Mesendoderm (in vitro differentiated cells): ENCODE measurements around the gene NEK5.
"Not testable (repeated sequence)": the region's sequence is repeated elsewhere in the genome, so short reads cannot be mapped to it uniquely, and the experiment has no call there.

ENCODE experiments used
- DNase-seq: peaks from one replicate; pipeline ENCODE4 v3.0.0; 2013
- H2AK5ac ChIP-seq: 2 replicates; pipeline ENCODE4 v1.6.1; 2013; ENCODE audit warnings: low read length, inconsistent platforms
- H2BK120ac ChIP-seq: 2 replicates; pipeline ENCODE4 v1.6.1; 2013; ENCODE audit warnings: low read depth, mild to moderate bottlenecking, low read length, moderate library complexity, mixed read lengths
- H2BK15ac ChIP-seq: replicated peaks from 2 replicates; pipeline ENCODE4 v1.6.1; 2013; ENCODE audit warnings: low read depth, mild to moderate bottlenecking, moderate library complexity
- H2BK5ac ChIP-seq: 2 replicates; pipeline ENCODE4 v1.6.1; 2013; ENCODE audit warnings: low read length, inconsistent platforms
- H3K18ac ChIP-seq: 2 replicates; pipeline ENCODE4 v1.6.1; 2013; ENCODE audit warnings: mild to moderate bottlenecking, low read length, mixed read lengths
- H3K23ac ChIP-seq: one replicate; pipeline ENCODE4 v1.6.1; 2013; ENCODE audit warnings: low read length
- H3K27ac ChIP-seq: 2 replicates; pipeline ENCODE4 v1.5.1; 2013; ENCODE audit warnings: low read depth, mild to moderate bottlenecking, inconsistent platforms, low read length, moderate library complexity
- H3K27me3 ChIP-seq: 2 replicates; pipeline ENCODE4 v1.6.1; 2013; ENCODE audit warnings: low read length, control low read depth, mild to moderate bottlenecking, inconsistent platforms; ENCODE audit not compliant: insufficient read depth, poor library complexity
- H3K36me3 ChIP-seq: 2 replicates; pipeline ENCODE4 v1.6.1; 2013; ENCODE audit warnings: low read length, inconsistent platforms; ENCODE audit not compliant: control insufficient read depth, insufficient read depth
- H3K4ac ChIP-seq: one replicate; pipeline ENCODE4 v1.6.1; 2013; ENCODE audit warnings: low read depth, mild to moderate bottlenecking, low read length, moderate library complexity
- H3K4me1 ChIP-seq: 2 replicates; pipeline ENCODE4 v1.6.1; 2013; ENCODE audit warnings: low read depth, low read length, inconsistent platforms; ENCODE audit not compliant: control insufficient read depth
- H3K4me2 ChIP-seq: 2 replicates; pipeline ENCODE4 v1.6.1; 2013; ENCODE audit warnings: low read length
- H3K4me3 ChIP-seq: 2 replicates; pipeline ENCODE4 v1.5.1; 2013; ENCODE audit warnings: mild to moderate bottlenecking, low read length
- H3K56ac ChIP-seq: one replicate; pipeline ENCODE4 v1.6.1; 2013; ENCODE audit warnings: low read length
- H3K79me1 ChIP-seq: 2 replicates; pipeline ENCODE4 v1.6.1; 2013; ENCODE audit warnings: low read length, inconsistent platforms
- H3K79me2 ChIP-seq: 2 replicates; pipeline ENCODE4 v1.6.1; 2013; ENCODE audit warnings: mild to moderate bottlenecking, low read length; ENCODE audit not compliant: control insufficient read depth, insufficient read depth
- H3K9ac ChIP-seq: 2 replicates; pipeline ENCODE4 v1.6.1; 2013; ENCODE audit warnings: low read length, inconsistent platforms
- H4K5ac ChIP-seq: one replicate; pipeline ENCODE4 v1.6.1; 2013; ENCODE audit warnings: low read length
- H4K8ac ChIP-seq: one replicate; pipeline ENCODE4 v1.6.1; 2013; ENCODE audit warnings: low read depth, mild to moderate bottlenecking, control low read depth, low read length, moderate library complexity
- WGBS: extraction: QIAGEN DNeasy Blood & Tissue Kit; methylation state at CpG from one replicate; pipeline ENCODE4 v1.1.7; 2013; ENCODE audit warnings: low lambda C conversion rate, missing lambda C conversion rate; ENCODE audit not compliant: insufficient coverage; ENCODE audit errors: extremely low coverage; 5-methylcytosine and 5-hydroxymethylcytosine counted together

Gene NEK5

DNA sequence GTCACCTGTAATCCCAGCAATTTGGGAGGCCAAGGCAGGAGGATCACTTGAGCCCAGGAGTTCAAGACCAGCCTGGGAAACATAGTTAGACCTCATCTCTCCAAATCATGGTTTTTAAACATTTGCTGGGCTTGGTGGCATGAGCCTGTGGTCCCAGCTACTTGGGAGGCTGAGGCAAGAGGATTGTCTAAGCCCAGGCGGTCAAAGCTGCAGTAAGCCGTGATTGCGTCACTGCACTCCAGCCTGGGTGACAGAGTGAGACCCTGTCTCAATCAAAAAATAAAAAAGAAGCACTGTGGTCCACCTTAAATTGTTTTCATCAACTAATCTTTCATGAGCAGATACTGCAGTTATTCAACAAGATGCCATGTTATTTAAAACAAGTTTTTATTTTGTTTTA lies 26.4 kb downstream of the NEK5 start:
- not testable (repeated sequence) for H3K27me3 ChIP-seq, H3K23ac ChIP-seq, H3K4me2 ChIP-seq, H2BK15ac ChIP-seq, H3K79me1 ChIP-seq, H3K9ac ChIP-seq, H3K56ac ChIP-seq, H2AK5ac ChIP-seq, H3K4me3 ChIP-seq, H3K79me2 ChIP-seq, H4K8ac ChIP-seq, H4K5ac ChIP-seq, H3K27ac ChIP-seq, H3K18ac ChIP-seq, H3K4ac ChIP-seq, DNase-seq, H2BK5ac ChIP-seq, H2BK120ac ChIP-seq, H3K36me3 ChIP-seq, H3K4me1 ChIP-seq
- no CpG with 5 or more reads among the region's 3 CpGs for WGBS

DNA sequence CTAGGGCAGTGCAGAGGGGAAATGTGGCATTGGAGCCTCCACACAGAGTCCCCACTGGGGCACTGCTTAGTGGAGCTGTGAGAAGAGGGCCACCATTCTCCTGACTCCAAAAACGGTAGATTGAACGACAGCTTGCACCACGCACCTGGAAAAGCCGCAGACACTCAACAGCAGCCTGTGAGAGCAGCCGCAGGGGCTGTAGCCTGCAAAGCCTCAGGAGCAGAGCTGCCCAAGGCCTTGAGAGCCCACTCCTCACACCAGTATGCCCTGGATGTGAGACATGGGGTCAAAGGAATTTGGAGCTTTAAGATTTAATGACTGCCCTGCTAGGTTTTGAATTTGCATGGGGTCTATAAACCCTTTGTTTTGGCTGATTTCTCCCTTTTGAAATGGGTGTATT lies 31.7 kb downstream of the NEK5 start:
- DNase-seq = no peak
- no peak overlapping the region for H3K9ac ChIP-seq
- no peak overlapping the region for H2AK5ac ChIP-seq
- H3K56ac ChIP-seq = no peak overlapping the region
- no peak overlapping the region for H2BK15ac ChIP-seq
- H3K4ac ChIP-seq = no peak overlapping the region
- H3K27me3 ChIP-seq = no peaks in the 10 kb centered on the region
- no peaks in the 10 kb centered on the region for H3K79me2 ChIP-seq
- no peak overlapping the region for H4K5ac ChIP-seq
- WGBS = no CpG with 5 or more reads among the region's 5 CpGs
- no peak overlapping the region for H3K4me2 ChIP-seq
- no peak overlapping the region for H3K23ac ChIP-seq
- no peak overlapping the region for H2BK120ac ChIP-seq
- H2BK5ac ChIP-seq = no peak overlapping the region
- no peaks in the 10 kb centered on the region for H3K4me1 ChIP-seq
- no peak overlapping the region for H3K27ac ChIP-seq
- H3K36me3 ChIP-seq = no peaks in the 10 kb centered on the region
- H3K4me3 ChIP-seq = no peak overlapping the region
- H3K79me1 ChIP-seq = no peaks in the 10 kb centered on the region
- H3K18ac ChIP-seq = no peak overlapping the region
- no peak overlapping the region for H4K8ac ChIP-seq

DNA sequence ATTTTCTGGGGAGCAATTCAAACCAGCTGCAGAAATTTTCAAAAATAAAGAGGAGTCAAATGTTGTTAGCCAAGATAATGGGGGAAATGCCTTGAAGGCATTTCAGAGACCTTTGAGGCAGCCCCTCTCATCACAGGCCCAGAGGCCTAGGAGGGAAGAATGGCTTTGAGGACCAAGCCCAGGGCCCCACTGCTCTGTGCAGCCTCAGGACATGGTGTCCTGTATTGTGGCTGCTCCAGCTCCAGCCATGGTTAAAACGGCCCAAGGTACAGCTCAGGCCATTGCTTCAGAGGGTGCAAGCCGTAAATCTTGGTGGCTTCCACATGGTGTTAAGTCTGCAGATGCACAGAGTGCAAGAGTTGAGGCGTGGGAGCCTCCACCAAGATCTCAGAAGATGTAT lies 32.1 kb downstream of the NEK5 start:
- Histone ChIP-seq H3K79me1 (no peaks in the 10 kb centered on the region), H3K4ac (no peak overlapping the region), H3K4me2 (no peak overlapping the region), H3K4me3 (no peak overlapping the region), H3K56ac (no peak overlapping the region), H3K27ac (no peak overlapping the region), H2AK5ac (no peak overlapping the region), H3K23ac (no peak overlapping the region), H2BK120ac (no peak overlapping the region), H2BK5ac (no peak overlapping the region), H4K5ac (no peak overlapping the region), H3K27me3 (no peaks in the 10 kb centered on the region), H3K79me2 (no peaks in the 10 kb centered on the region), H4K8ac (no peak overlapping the region), H3K9ac (no peak overlapping the region), H3K36me3 (no peaks in the 10 kb centered on the region), H3K4me1 (no peaks in the 10 kb centered on the region), H3K18ac (no peak overlapping the region), H2BK15ac (no peak overlapping the region)
- no peak for DNase-seq
- no CpG with 5 or more reads among the region's 3 CpGs for WGBS

DNA sequence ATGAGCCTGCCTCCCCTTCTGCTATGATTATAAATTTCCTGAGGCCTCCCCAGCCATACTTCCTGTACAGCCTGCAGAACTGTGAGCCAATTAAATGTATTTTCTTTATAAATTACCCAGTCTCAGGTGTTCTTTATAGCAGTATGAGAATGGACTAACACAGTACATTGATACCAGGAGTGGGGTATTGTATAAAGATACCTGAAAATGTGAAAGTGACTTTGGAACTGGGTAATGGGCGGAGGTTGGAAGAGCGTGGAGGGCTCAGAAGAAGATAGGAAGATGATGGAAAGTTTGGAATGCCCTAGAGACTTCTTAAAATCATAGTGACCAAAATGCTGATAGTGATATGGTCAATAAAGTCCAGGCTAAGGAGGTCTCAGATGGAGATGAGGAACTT lies 32.8 kb downstream of the NEK5 start:
- H2BK5ac ChIP-seq = no peak overlapping the region
- no peak for DNase-seq
- no peaks in the 10 kb centered on the region for H3K4me1 ChIP-seq
- H3K36me3 ChIP-seq = no peaks in the 10 kb centered on the region
- no peak overlapping the region for H3K27ac ChIP-seq
- H2AK5ac ChIP-seq = no peak overlapping the region
- no peak overlapping the region for H2BK120ac ChIP-seq
- H3K18ac ChIP-seq = no peak overlapping the region
- WGBS = no CpG with 5 or more reads among the region's 2 CpGs
- no peak overlapping the region for H3K23ac ChIP-seq
- H3K56ac ChIP-seq = no peak overlapping the region
- H3K4ac ChIP-seq = no peak overlapping the region
- no peaks in the 10 kb centered on the region for H3K79me2 ChIP-seq
- no peak overlapping the region for H3K4me2 ChIP-seq
- H3K9ac ChIP-seq = no peak overlapping the region
- H4K8ac ChIP-seq = no peak overlapping the region
- H3K27me3 ChIP-seq = no peaks in the 10 kb centered on the region
- H4K5ac ChIP-seq = no peak overlapping the region
- H2BK15ac ChIP-seq = no peak overlapping the region
- no peak overlapping the region for H3K4me3 ChIP-seq
- no peaks in the 10 kb centered on the region for H3K79me1 ChIP-seq

GRCh38 chr13:52092087-52092486 lies 36.8 kb downstream of the NEK5 start:
- no peak overlapping the region for H3K9ac ChIP-seq
- no peak for DNase-seq
- no peaks in the 10 kb centered on the region for H3K79me2 ChIP-seq
- no peak overlapping the region for H3K18ac ChIP-seq
- H2BK15ac ChIP-seq = no peak overlapping the region
- no peak overlapping the region for H3K4ac ChIP-seq
- 100% methylated on average over 2 of the region's 2 CpGs for WGBS
- no peaks in the 10 kb centered on the region for H3K36me3 ChIP-seq
- no peak overlapping the region for H2AK5ac ChIP-seq
- no peak overlapping the region for H3K56ac ChIP-seq
- no peak overlapping the region for H3K27ac ChIP-seq
- no peak overlapping the region for H3K23ac ChIP-seq
- no peaks in the 10 kb centered on the region for H3K79me1 ChIP-seq
- no peaks in the 10 kb centered on the region for H3K27me3 ChIP-seq
- no peak overlapping the region for H4K8ac ChIP-seq
- H2BK120ac ChIP-seq = no peak overlapping the region
- no peak overlapping the region for H3K4me3 ChIP-seq
- no peak overlapping the region for H4K5ac ChIP-seq
- H3K4me1 ChIP-seq = no peaks in the 10 kb centered on the region
- no peak overlapping the region for H2BK5ac ChIP-seq
- H3K4me2 ChIP-seq = no peak overlapping the region

GRCh38 chr13:52091473-52091872 lies 37.4 kb downstream of the NEK5 start:
- Histone ChIP-seq H3K79me1 (no peaks in the 10 kb centered on the region), H2BK120ac (no peak overlapping the region)
- WGBS = 100% methylated on average over 1 of the region's 2 CpGs

More at GRCh38 chr13:52091473-52091872, 37.4 kb downstream of the NEK5 start:
- Histone ChIP-seq H3K79me2 (no peaks in the 10 kb centered on the region), H3K4ac (no peak overlapping the region), H3K27me3 (no peaks in the 10 kb centered on the region), H3K23ac (no peak overlapping the region), H3K4me2 (no peak overlapping the region), H3K4me3 (no peak overlapping the region), H4K8ac (no peak overlapping the region), H3K9ac (no peak overlapping the region), H3K4me1 (no peaks in the 10 kb centered on the region), H3K36me3 (no peaks in the 10 kb centered on the region), H2AK5ac (no peak overlapping the region), H3K18ac (no peak overlapping the region), H3K27ac (no peak overlapping the region), H2BK15ac (no peak overlapping the region), H4K5ac (no peak overlapping the region), H2BK5ac (no peak overlapping the region), H3K56ac (no peak overlapping the region)
- DNase-seq = no peak
